ENCODE results near the gene OLFM1.

DNA sequence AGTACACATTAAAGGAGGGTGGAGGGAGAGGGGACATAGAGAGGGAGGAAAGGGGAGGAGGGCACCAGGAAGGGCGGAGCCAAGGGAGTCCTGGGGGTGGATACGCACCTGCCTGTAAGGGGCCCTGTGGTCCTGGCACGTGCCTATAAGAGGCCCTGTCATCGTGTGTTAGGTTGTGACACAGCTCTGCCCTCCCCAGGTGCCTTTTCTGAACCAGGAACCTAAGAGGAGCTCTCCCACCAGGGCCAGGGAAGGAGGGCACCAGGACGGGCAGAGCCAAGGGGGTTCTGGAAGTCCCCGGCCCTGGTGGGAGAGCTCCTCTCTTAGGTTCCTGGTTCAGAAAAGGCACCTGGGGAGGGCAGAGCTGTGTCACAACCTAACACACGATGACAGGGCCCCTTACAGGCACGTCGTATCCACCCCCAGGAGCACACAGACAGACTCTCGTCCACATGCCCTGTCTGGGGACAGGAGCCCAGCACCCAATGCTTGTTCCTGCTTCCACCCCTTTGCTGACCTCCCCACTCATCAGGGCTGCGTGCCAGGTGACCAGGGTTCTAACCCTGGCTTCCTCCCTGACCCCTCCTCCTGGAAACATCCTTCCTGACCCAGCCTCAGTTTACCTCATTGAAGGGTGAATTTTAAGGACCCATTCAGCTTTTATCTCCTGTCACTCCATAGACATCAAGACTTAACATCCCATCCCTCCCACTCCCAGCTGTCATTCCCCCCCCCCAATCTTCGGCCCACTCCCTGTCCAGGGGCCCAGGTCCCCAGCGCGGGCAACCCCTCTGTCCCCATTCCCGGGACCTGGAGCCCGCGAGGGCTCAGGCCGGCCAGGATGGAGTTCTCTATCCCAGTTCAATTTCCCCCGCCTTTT lies 12.9 kb upstream of the OLFM1 start:
- TF ChIP-seq, protein P1, sequence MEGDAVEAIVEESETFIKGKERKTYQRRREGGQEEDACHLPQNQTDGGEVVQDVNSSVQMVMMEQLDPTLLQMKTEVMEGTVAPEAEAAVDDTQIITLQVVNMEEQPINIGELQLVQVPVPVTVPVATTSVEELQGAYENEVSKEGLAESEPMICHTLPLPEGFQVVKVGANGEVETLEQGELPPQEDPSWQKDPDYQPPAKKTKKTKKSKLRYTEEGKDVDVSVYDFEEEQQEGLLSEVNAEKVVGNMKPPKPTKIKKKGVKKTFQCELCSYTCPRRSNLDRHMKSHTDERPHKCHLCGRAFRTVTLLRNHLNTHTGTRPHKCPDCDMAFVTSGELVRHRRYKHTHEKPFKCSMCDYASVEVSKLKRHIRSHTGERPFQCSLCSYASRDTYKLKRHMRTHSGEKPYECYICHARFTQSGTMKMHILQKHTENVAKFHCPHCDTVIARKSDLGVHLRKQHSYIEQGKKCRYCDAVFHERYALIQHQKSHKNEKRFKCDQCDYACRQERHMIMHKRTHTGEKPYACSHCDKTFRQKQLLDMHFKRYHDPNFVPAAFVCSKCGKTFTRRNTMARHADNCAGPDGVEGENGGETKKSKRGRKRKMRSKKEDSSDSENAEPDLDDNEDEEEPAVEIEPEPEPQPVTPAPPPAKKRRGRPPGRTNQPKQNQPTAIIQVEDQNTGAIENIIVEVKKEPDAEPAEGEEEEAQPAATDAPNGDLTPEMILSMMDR (IDR thresholded peaks at IDR 0.05) = no peak
- no peak for TF ChIP-seq POLR2A (IDR thresholded peaks at IDR 0.05)
